T-helper 2 cell treated with Interferon-gamma antibody and Interleukin-4, amounts not matched to agents 100 ng/mL and 5 ng/mL, for 36 hours (primary cell): ENCODE measurements around the gene NRP1. TPM values are rescaled to one million over a fixed set of nuclear protein-coding genes. Genes with fewer than 3 reads are reported as not detected.

Experiments used
- intact Hi-C: fragments of 100-400 bp; cut with micrococcal nuclease; formaldehyde crosslinking; loops from one replicate; pipeline ENCODE4 v1.15.1; 2023
- total RNA-seq: library from RNA; stranded (reverse); gene quantifications from 2 replicates; pipeline ENCODE4 v1.2.3, GENCODE V29; 2022

The NRP1 gene
- total RNA-seq, 1 donor from 2014 or later = 2.4 TPM

- intact Hi-C loops = no loop called here
These were observed 15.6 kb upstream of the NRP1 start for GRCh38 chr10:33350041-33350440.

GRCh38 chr10:33349268-33349667 is 14.8 kb upstream of the NRP1 start:
- intact Hi-C loops = no loop called here

GRCh38 chr10:33347211-33347610 is 12.7 kb upstream of the NRP1 start:
- intact Hi-C loops = no loop called here

GRCh38 chr10:33345236-33345635 is 10.8 kb upstream of the NRP1 start:
- intact Hi-C loops = no loop called here

- intact Hi-C loops = no loop called here
These were observed 10.2 kb upstream of the NRP1 start for GRCh38 chr10:33344676-33345075.

GRCh38 chr10:33341637-33342036 is 7.2 kb upstream of the NRP1 start:
- intact Hi-C loops = no loop called here

GRCh38 chr10:33337326-33337957 is 3.0 kb upstream of the NRP1 start:
- intact Hi-C loops = loop anchor here (10.0 kb wide), 1 partner anchor 1187 kb away; no protein-coding TSS in a partner anchor

GRCh38 chr10:33336582-33337325 is 2.3 kb upstream of the NRP1 start:
- intact Hi-C loops = loop anchor here (10.0 kb wide), 1 partner anchor 1188 kb away; no protein-coding TSS in a partner anchor

- intact Hi-C loops = loop anchor here (10.0 kb wide), 1 partner anchor 1189 kb away; no protein-coding TSS in a partner anchor
These were observed 1.5 kb upstream of the NRP1 start for GRCh38 chr10:33335801-33336581.

GRCh38 chr10:33335551-33335800 is 1.0 kb upstream of the NRP1 start:
- intact Hi-C loops = loop anchor here (10.0 kb wide), 1 partner anchor 1189 kb away; no protein-coding TSS in a partner anchor

GRCh38 chr10:33334805-33335550 is 511 bp upstream of the NRP1 start:
- intact Hi-C loops = loop anchor here (10.0 kb wide), 1 partner anchor 1190 kb away; no protein-coding TSS in a partner anchor

GRCh38 chr10:33333260-33334101 is 986 bp downstream of the NRP1 start:
- intact Hi-C loops = loop anchor here (10.0 kb wide), 1 partner anchor 1191 kb away; no protein-coding TSS in a partner anchor

- intact Hi-C loops = loop anchor here (10.0 kb wide), 1 partner anchor 1192 kb away; no protein-coding TSS in a partner anchor
These were observed 2.0 kb downstream of the NRP1 start for GRCh38 chr10:33332183-33333065.

GRCh38 chr10:33331379-33331694 is 3.1 kb downstream of the NRP1 start:
- intact Hi-C loops = loop anchor here (10.0 kb wide), 1 partner anchor 1193 kb away; no protein-coding TSS in a partner anchor

GRCh38 chr10:33330543-33331378 is 3.7 kb downstream of the NRP1 start:
- intact Hi-C loops = loop anchor here (1.0 to 10.0 kb wide), 3 partner anchors 137 to 1307 kb away; no protein-coding TSS in a partner anchor

GRCh38 chr10:33329178-33329577 is 5.3 kb downstream of the NRP1 start:
- intact Hi-C loops = no loop called here

- intact Hi-C loops = no loop called here
These were observed 6.2 kb downstream of the NRP1 start for GRCh38 chr10:33328253-33328652.

GRCh38 chr10:33327751-33328150 is 6.7 kb downstream of the NRP1 start:
- intact Hi-C loops = no loop called here
